Adipose tissue (tissue), 3 donors: ENCODE results near the gene RABGAP1L. TPM values are rescaled to one million over a fixed set of nuclear protein-coding genes. Genes with fewer than 3 reads are reported as not detected.
"Not testable (repeated sequence)": the region's sequence is repeated elsewhere in the genome, so short reads cannot be mapped to it uniquely, and the experiment has no call there.

Source experiments
- H3K27ac ChIP-seq: one replicate; pipeline ENCODE4 v1.5.1; 2013; ENCODE audit warnings: low read depth, low read length
- WGBS, 3 donors: extraction: QIAGEN DNeasy Blood & Tissue Kit; methylation state at CpG; one replicate each; pipeline ENCODE4 v1.1.7; 2013; 5-methylcytosine and 5-hydroxymethylcytosine counted together
- polyA plus RNA-seq, 3 donors: library from polyadenylated mRNA; stranded (reverse); fragments of 200-250 nt; gene quantifications; one replicate each; pipeline ENCODE4 v1.2.3, GENCODE V29; 2013
- donor health status: healthy with polysubstance abuse.
- donor health status: Bipolar disorder and iron deficiency.
- donor health status: healthy.

RABGAP1L gene
- polyA plus RNA-seq, 3 donors, result 7.6 to 13.5 (median 10.3) TPM

DNA sequence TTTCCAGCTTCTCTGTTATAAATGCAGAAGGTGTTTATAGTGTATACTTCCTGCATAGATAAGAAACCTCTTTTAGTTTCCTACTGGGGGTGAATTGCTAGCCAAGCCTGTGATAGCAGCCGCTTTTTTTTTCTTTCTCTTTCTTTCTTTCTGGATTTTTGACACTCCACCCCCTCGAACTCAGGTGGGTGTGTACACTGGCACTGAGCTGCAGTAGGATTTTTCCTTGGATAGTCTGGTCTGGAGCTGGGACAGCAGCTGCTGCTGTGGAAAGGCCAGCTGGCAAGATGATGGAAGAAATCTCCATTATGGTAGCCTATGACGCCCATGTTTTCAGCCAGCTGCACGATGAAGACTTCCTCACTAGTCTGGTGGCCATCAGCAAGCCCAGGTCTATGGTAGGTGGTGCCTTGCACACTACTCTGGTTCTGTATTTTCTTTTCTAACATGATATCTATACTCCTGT, 717.9 kb downstream of the RABGAP1L start:
- WGBS, 3 donors, result 15 to 66% (median 65%) methylated on average over 4 of the region's 4 CpGs
- H3K27ac ChIP-seq, result no peak overlapping the region

DNA sequence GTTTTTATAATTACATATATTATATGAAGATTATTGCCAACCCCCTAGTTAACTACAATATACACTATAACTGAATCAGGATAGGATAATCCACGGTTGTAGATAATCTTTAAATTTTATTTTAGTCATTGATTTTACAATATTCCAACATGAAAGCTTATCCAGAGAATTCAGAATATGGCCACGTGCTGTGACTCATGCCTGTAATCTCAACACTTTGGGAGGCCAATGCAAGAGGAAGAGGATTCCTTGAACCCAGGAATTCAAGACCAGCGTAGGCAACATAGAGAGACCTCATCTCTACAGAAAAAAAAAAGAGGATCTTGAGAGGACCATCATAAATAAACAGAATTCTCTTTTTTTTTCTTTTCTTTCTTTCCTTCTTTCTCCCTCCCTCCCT, 720.9 kb downstream of the RABGAP1L start:
- WGBS, 3 donors, result 77 to 94% (median 94%) methylated on average over 3 of the region's 3 CpGs
- H3K27ac ChIP-seq, result no peak overlapping the region

DNA sequence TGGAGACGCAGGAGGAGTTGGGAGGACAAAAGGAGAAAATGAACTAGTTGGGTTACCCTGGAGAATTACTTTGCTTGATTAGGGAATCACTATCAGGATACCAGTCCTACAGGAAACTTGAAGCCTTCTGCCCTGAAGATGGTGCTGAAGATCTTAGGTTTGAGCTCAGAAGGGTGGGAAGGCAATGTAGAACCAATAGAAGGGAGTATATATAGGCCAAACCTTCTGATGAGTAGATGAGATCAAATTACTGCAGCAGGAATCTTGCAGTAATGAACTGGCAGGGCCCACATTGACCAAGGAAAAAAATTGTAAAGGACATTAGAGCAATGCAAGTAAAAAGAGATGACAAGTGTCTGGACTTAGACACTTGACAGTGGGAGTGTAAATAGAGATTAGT, 724.1 kb downstream of the RABGAP1L start:
- WGBS, 3 donors, result 84 to 94% (median 93%) methylated on average over 1 of the region's 1 CpG

DNA sequence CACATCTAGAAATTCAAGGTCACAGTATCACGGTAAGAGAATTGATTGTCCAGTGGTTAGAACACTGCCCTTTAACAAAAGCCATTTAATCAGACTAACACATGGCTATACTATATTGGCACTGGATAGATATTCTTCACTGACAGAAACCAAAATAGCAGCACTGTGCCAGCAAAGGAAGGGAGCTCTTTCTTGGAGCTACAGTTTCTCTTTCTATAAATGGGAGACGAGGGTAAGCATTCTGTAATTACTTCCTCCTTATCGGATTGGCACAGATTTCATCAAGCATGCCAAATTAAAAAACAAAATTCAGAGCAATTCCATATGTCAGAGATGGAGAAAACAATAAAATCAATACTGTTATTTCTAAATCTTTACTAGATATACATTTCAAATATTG, 724.7 kb downstream of the RABGAP1L start:
- 14 to 35% (median 29%) methylated on average over 3 of the region's 3 CpGs for WGBS, 3 donors
- no peak overlapping the region for H3K27ac ChIP-seq

More for the DNA sequence above, 724.1 kb downstream of the RABGAP1L start:
- no peak overlapping the region for H3K27ac ChIP-seq

DNA sequence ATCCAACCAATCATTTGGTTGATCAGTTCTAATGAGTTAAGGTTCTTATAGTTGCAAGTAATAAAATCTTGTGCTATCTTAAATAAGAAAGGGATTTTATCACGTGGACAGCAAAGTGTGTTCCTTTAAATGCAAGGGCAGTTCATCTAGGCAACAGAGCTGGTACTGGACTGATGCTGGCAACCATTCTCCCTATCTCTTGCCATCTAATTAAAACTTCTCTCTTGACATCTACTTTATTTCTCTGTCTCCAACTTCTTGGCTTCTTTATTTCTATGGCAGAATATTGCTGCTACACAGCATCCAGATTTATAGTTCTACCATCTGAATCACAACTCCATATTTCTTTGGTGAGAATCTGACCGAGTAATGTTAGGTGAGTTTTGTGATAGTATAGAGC, 725.2 kb downstream of the RABGAP1L start:
- 55 to 86% (median 80%) methylated on average over 2 of the region's 2 CpGs for WGBS, 3 donors
- H3K27ac ChIP-seq, result no peak overlapping the region

DNA sequence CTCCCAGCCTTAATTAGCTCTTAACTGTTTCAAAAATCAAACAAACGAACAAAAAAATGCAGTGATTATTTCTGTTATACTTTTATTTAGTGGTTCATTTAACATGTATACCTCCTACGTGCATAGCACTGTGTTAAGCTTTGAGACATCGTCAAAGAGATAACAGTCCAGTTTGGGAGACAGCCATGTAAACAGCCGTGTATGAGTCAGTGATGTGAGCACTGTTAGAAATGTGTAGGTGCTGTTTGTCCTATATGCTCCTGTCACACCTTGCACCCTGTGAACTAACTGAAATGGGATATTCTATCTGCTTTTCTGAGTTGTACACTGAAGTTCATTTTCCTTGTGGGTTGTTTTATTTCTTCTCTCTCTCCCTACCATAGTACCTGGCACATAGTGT, 730.7 kb downstream of the RABGAP1L start:
- WGBS, 3 donors, result 45 to 87% (median 78%) methylated on average over 4 of the region's 4 CpGs
- no peak overlapping the region for H3K27ac ChIP-seq

DNA sequence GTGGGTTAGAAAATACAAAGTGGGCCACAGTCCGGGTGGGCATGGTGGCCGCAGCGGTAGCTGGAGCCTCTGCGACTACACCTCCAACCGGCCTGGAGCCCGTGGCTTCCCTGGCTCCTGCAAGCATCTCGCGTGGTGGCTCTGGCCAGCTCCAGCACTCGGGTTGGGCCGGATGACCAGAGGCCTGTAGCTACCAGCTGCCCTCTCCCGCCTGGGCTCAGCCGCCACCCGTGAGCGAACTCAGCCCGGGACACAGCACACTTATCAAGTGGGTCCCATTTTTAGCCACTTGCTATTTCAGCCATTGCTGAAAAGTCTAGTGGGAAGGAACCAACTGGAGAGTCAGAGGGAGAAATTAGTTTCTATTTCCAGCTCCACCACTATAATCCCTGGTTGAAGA, 732.7 kb downstream of the RABGAP1L start:
- no peak overlapping the region for H3K27ac ChIP-seq
- WGBS, 3 donors, result 94 to 99% (median 97%) methylated on average over 15 of the region's 15 CpGs

DNA sequence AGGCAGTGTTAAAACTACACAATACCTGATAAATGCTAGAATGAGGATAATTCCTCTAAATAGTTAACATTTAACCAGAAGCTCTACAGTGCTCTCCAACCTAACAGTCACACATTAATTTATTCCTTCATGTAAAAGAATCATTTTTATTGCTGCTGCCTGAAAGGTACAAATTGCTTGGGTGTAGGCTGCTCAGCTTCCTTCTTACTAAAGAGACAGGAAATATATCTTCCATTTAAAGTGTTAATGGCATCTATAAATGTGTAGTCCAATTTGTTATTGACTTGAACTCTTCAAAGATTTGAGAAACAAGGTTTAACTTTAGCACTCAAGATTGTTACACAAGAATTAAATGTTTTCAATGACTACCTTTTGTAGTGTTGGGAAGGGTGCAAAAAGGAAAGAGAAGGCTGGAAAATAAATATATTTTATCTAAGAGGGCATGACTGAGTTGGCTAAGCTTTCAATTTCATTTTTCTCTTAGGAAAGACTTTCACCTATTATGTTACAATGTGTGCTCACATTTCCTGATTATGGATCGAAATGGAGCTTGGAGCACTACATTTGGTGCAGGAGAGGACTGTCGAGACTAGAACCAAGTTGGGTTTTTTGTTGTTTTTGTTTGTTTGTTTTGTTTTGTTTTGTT, 734.9 kb downstream of the RABGAP1L start:
- H3K27ac ChIP-seq, result no peak overlapping the region
- 50 to 87% (median 74%) methylated on average over 2 of the region's 2 CpGs for WGBS, 3 donors

DNA sequence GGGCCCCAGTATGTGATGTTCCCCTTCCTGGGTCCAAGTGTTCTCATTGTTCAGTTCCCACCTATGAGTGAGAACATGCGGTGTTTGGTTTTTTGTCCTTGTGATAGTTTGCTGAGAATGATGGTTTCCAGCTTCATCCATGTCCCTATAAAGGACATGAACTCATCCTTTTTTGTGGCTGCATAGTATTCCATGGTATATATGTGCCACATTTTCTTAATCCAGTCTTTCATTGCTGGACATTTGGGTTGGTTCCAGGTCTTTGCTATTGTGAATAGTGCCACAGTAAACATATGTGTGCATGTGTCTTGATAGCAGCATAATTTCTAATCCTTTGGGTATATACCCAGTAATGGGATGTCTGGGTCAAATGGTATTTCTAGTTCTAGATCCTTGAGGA, 736.3 kb downstream of the RABGAP1L start:
- not testable (repeated sequence) for H3K27ac ChIP-seq
- 80 to 100% methylated on average over 1 of the region's 1 CpG; no CpG with 5 or more reads in 1 of the 3 donors for WGBS, 3 donors

DNA sequence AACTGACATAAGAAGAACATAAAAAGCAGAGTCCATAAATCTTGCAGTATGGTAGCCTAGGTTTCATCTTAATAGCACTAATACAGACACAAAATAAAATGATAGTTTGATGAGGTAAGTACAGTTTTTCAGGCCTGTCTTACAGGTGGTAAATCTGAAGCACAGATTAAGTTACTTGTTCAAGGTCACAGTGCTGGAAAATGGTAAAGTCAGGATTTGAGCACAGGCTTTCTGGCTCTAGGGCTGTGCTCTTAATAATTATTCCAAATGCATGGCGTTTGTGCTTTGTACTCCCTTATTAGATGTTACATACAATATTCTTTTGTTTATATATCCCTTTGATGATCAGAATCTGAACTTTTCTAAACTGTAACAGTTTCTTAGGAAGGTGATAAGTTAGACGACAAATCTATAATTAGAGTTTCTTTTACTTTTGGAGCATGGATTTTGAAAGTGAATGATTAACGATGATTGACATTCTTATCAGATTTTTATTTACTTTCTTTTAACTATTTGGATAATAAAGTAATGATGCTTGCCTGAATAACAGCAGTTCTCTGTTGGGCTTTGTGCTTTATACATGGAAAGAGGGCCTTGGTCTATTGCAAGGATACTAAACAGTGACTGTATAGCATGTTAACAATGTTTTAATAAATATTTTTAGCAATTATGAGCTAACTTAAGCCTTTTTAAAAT, 738.9 kb downstream of the RABGAP1L start:
- WGBS, 3 donors, result 25 to 94% (median 86%) methylated on average over 3 of the region's 3 CpGs
- no peak overlapping the region for H3K27ac ChIP-seq

DNA sequence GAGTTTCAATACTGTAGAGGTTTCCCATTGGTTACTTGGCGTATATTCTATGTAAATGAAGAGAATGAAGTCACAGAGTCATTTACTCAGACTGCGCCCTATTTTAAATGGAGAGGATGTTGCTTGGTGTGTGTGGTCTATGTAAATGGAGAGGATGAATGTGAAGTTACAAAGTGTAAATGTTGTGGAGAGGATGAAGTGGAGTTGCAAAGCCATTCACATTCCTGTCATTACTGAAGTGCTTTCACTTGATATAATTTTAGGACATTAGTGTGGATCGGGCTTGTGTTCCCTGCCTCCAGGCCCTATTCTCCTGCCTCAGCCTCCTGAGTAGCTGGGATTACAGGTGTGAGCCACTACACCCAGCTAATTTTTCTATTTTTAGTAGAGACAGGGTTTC, 741.0 kb downstream of the RABGAP1L start:
- H3K27ac ChIP-seq, result no peak overlapping the region
- 81 to 99% (median 96%) methylated on average over 3 of the region's 3 CpGs for WGBS, 3 donors

DNA sequence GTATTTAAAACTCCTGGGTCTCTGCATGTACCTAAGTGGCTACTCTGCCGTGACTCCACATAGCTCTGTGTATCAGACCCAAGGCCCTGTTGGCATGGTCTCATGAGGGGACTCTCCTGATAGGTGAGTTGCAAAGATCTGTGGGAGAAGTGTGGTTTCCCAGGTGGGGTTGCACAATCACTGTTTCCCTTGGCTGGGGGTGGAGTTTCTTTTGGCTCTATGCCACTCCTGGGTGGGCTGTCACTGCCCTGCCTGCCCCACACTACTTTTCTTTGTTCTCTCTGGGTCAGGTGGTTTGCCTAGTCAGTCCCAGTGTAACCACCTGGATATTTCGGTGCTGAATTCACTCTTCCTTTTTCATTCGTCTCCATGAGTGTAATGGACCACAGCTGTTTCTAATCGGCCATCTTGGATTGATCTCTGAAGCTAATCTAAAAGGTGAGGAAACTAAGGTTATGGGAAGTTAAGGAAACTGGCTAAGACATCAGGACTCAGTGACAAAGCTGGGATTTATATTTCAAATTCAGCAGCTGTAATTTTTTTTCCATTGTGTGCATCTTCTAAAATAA, 743.3 kb downstream of the RABGAP1L start:
- no peak overlapping the region for H3K27ac ChIP-seq
- 53 to 83% (median 82%) methylated on average over 4 of the region's 4 CpGs for WGBS, 3 donors

DNA sequence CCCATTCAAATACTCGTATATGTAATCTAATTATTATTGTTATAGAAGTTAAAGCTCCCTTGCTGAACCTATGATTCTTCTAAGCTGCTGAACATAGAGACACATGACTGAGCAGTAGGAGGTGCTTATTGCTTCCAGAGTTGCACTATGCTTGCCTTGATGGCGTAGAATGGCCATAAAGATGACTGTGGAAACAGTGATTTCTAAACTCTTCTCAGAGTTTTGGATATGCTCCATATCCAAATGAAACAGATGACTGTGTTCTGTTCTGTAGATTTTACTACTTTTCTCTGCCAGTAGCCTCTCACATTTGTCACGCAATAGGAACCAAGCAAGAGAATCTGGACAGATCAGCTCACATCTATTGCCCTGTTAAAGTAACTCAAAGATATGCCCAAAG, 752.3 kb downstream of the RABGAP1L start:
- no peak overlapping the region for H3K27ac ChIP-seq
- 89 to 94% (median 90%) methylated on average over 3 of the region's 3 CpGs for WGBS, 3 donors

DNA sequence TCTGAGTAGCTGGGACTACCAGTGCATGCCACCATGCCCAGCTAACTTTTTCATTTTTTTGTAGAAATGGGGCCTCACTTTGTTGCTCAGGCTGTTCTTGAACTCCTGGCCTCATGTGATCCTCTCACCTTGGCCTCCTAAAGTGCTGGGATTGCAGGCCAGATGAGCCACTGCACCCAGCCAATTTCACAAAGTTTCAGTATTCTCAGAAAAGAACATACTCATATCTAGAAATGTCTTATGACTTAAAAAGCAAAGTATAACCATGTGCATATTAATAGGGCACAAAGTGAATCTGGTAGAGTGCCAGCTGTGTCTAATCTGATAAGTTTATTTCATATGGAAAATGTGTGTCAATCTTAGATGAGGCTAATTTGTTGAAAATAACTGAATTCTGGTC, 752.9 kb downstream of the RABGAP1L start:
- no peak overlapping the region for H3K27ac ChIP-seq

DNA sequence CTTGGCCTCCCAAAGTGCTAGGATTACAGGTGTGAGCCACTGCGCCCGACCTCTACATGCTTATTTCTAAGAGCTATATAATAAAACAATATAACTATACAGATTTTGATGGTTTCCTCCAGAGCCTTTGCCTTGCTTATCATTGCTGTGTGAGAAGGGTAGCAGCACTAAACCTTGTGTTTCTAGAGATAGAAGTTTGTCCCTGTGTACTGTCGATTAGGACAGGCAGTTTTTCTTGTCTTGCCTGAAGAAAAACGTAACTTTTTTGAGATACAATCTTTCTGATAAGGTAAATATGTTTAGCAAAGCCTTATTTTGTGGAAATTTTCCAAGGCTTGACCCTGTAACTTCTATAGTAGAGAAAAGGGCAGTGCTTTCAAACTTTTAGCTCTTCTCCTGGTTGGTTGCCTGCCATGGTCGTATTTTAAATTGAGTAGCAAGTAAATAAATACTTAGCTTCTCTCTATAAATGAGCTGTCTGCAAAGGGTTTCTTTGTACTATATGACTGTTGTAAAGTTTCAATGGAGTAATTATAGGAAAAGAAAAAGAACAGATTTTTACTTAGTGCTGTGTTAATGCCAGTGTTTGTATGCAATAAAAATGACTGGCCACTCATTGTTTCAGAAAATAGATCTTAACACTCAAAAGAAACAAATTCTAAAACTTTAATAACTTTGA, 754.0 kb downstream of the RABGAP1L start:
- H3K27ac ChIP-seq, result no peak overlapping the region
- WGBS, 3 donors, result 48 to 80% (median 70%) methylated on average over 5 of the region's 5 CpGs

DNA sequence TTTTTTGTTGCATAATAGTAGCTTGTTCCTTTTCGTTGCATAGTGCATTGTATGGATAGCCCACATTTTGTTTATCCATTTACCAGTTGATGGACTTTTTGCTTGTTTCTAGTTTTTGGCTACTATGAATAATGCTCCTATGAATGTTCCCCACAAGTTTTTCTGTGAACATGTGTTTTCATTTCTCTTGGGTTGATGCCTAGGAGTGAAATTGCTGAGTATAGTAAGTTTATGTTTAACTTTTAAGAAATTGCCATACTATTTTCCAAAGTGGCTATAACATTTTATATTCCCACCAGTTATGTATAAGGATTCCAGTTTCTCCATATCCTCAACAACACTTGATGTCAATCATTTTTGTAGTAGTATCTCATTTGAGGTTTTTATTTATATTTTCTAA, 755.7 kb downstream of the RABGAP1L start:
- WGBS, 3 donors, result 35 to 39% (median 36%) methylated on average over 1 of the region's 1 CpG
- no peak overlapping the region for H3K27ac ChIP-seq

DNA sequence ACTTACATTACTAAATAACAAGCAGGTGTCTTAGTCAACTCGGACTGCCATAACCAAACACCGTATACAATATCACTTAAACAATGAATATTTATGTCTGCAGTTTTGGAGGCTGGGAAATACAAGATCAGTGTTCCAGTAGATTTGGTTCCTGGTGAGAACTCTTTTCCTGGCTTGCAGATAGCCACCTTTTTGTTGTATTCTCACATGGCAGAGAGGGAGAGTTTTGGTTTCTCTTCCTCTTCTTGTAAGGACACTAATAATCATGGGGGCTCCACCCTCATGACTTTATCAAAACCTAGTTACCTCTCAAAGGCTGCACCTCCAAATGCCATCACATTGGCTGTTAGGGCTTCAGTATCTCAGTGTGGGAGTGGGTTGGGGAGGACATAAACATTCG, 757.5 kb downstream of the RABGAP1L start:
- whole genome bisulfite sequencing, 3 donors, result 42 to 86% (median 84%) methylated on average over 3 of the region's 3 CpGs

DNA sequence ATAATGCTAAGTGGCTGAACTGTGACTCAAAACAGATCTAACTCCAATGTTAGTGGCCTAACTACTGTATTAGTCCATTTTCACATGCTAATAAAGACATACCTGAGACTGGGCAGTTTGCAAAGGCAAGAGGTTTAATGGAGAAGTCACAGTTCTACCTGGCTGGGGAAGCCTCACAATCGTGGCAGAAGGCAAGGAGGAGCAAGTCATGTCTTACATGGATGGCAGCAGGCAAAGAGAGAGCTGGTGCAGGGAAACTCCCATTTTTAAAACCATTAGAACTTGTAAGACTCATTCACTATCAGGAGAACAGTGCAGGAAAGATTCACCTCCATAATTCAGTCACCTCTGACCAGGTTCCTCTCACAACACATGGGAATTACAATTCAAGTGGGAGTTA, 760.8 kb downstream of the RABGAP1L start:
- WGBS, 3 donors, result 79 to 98% (median 88%) methylated on average over 1 of the region's 1 CpG
- H3K27ac ChIP-seq, result no peak overlapping the region

More for the DNA sequence above, 757.5 kb downstream of the RABGAP1L start:
- no peak overlapping the region for H3K27ac ChIP-seq

DNA sequence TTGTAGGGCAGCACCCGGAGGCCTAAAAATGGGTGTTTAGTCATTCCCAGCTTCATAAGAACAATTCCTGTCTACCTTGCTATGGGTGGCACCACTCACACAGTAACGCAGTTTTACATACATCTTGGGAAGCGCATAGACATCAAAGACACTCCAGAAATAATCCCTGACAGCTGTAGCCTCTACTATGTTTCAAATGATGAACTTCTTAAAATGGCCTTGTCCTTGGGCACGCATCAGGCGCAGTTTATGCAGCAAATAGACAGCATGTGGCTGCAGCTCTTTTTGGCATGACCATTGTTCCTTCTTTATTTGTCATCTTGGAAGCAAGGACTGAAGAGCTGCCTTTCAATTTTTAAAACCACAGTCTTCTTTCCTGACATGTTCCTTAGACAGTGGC, 762.8 kb downstream of the RABGAP1L start:
- no peak overlapping the region for H3K27ac ChIP-seq
- 95 to 98% (median 97%) methylated on average over 5 of the region's 5 CpGs for WGBS, 3 donors
